BJ (cell line): Measurements from ENCODE around the gene PSMB3. TPM values are rescaled to one million over a fixed set of nuclear protein-coding genes. Genes with fewer than 3 reads are reported as not detected.

Experiments
- CTCF ChIA-PET: fragments of 350-600 bp; formaldehyde crosslinking; extraction: SDS; loops from one replicate; lab custom pipeline; 2021; ENCODE audit warnings: antibody characterized with exemption, inconsistent platforms; lab: Yijun Ruan, JAX
- POLR2A ChIA-PET: fragments of 300-600 bp; sonication (Branson Sonifier 250); formaldehyde crosslinking; extraction: SDS; loops from one replicate; lab custom pipeline; 2021; ENCODE audit warnings: antibody characterized with exemption; lab: Charles Lee
- DNase-seq: peaks from one replicate; pipeline ENCODE4 v3.0.0-alpha.2; 2011; ENCODE audit warnings: low read depth
- H3K27me3 ChIP-seq: 2 replicates; pipeline ENCODE4 v1.6.0; 2011; ENCODE audit warnings: low read length; ENCODE audit not compliant: control insufficient read depth, insufficient read depth
- H3K36me3 ChIP-seq: 2 replicates; pipeline ENCODE4 v1.5.1; 2011; ENCODE audit warnings: low read length; ENCODE audit not compliant: control insufficient read depth, insufficient read depth
- H3K4me3 ChIP-seq: 2 replicates; pipeline ENCODE4 v1.5.1; 2011; ENCODE audit warnings: low read depth, mild to moderate bottlenecking, control low read depth, low read length
- polyA plus RNA-seq: library from polyadenylated mRNA; depleted of rRNA; stranded (reverse); fragments of >200 nt; gene quantifications from 2 replicates; pipeline ENCODE4 v1.2.3, GENCODE V29; 2011
- TF ChIP-seq, protein P1 (sequence below): IDR thresholded peaks from 2 replicates; pipeline ENCODE4 v1.5.1; 2011; ENCODE audit warnings: low read depth, mild to moderate bottlenecking, control low read depth, inconsistent platforms, low read length, moderate library complexity; ENCODE audit not compliant: insufficient read depth

Gene PSMB3
- polyA plus RNA-seq, 1 experiment = 337 TPM

DNA sequence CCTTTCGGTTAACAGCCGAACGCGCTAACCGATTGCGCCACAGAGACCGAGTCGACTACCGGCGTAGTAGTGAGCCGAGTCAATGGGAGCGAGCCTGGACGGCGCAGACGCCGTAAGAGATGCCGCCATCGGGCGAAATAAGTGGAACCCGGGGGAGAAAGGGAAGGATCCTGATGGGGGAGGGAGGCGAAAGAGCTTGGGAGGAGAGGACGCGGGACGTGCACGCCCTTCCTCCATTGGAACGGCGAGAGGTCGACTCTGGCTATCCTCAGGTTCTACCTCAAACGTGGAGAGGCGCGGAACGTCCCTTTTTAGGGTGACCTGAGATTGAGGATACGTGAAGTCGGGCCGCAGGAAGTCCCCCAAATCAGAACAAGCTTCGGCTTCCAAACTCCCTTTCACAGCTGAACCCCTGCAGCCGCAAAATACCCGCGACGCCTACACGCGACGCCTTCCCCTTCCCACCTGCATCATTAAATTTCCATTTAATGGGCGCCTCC, 683 bp upstream of the PSMB3 start:
- H3K4me3 ChIP-seq = peak overlapping the region; percentile 90
- peaks cover 4% of the 10 kb centered on the region for H3K36me3 ChIP-seq
- no peaks in the 10 kb centered on the region for H3K27me3 ChIP-seq
- DNase-seq = peak; percentile 31
- TF ChIP-seq, protein P1, sequence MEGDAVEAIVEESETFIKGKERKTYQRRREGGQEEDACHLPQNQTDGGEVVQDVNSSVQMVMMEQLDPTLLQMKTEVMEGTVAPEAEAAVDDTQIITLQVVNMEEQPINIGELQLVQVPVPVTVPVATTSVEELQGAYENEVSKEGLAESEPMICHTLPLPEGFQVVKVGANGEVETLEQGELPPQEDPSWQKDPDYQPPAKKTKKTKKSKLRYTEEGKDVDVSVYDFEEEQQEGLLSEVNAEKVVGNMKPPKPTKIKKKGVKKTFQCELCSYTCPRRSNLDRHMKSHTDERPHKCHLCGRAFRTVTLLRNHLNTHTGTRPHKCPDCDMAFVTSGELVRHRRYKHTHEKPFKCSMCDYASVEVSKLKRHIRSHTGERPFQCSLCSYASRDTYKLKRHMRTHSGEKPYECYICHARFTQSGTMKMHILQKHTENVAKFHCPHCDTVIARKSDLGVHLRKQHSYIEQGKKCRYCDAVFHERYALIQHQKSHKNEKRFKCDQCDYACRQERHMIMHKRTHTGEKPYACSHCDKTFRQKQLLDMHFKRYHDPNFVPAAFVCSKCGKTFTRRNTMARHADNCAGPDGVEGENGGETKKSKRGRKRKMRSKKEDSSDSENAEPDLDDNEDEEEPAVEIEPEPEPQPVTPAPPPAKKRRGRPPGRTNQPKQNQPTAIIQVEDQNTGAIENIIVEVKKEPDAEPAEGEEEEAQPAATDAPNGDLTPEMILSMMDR = no peak
- ChIA-PET POLR2A (no interaction called here), CTCF (interaction anchor here (0.6 to 2.6 kb wide), 5 partner anchors 10 to 75 kb away, joined by 3 to 8 read pairs (median 4); partner anchors contain the start of gene CISD3)

DNA sequence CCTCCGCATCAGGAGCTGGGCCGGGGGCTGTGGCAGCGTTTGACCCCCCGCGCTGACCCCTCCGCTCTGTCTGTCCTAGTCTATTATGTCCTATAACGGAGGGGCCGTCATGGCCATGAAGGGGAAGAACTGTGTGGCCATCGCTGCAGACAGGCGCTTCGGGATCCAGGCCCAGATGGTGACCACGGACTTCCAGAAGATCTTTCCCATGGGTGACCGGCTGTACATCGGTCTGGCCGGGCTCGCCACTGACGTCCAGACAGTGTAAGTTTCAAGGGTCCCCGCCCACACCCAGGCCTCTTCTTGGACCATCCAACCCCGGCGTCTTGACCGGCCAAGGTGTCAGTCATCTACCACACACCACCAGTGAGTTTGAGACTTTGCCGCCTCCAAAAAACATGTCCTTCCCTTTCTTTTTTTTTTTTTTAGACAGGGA, 548 bp downstream of the PSMB3 start:
- DNase-seq = no peak
- H3K4me3 ChIP-seq = peak overlapping the region; percentile 90
- ChIA-PET POLR2A (interaction anchor here (0.6 kb wide), 1 partner anchor 34 kb away, joined by 9 read pairs; no protein-coding TSS in a partner anchor), CTCF (interaction anchor here (2.6 kb wide), 1 partner anchor 23 kb away, joined by 8 read pairs; the partner anchor contains the start of gene CISD3)
- peaks cover 4% of the 10 kb centered on the region for H3K36me3 ChIP-seq
- H3K27me3 ChIP-seq = no peaks in the 10 kb centered on the region
- TF ChIP-seq, protein P1 = no peak

DNA sequence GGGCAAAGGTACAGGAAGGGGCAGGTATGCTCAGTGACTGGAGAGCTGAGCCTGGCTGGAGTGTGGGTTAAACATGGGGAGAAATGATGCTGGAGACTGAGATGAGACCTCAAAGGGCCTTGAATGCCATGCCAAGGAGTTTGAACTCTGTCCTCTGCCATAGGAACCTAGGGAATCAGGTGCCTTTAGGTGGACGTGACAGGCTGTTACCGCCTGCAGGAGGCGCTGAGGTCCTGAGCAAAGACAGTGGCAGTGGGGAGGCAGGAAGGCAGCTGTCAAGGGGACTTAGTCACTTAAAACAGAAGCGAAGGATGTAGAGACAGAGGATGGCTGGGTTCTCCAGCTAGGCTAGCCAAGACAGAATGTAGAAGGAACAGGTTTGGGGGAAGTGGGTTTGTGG, 9.1 kb downstream of the PSMB3 start:
- Histone ChIP-seq H3K36me3 (peaks cover 26% of the 10 kb centered on the region), H3K4me3 (no peak overlapping the region), H3K27me3 (no peaks in the 10 kb centered on the region)
- DNase-seq = no peak
- TF ChIP-seq, protein P1 = peak; percentile 42; the same call in 1 of the 2 replicates
- CTCF ChIA-PET = interaction anchor here (1.4 to 1.7 kb wide), 3 partner anchors 10 to 35 kb away, joined by 3 to 4 read pairs (median 4); no protein-coding TSS in a partner anchor
- POLR2A ChIA-PET = interaction anchor here (0.7 kb wide), 1 partner anchor 141 kb away, joined by 4 read pairs; no protein-coding TSS in a partner anchor

DNA sequence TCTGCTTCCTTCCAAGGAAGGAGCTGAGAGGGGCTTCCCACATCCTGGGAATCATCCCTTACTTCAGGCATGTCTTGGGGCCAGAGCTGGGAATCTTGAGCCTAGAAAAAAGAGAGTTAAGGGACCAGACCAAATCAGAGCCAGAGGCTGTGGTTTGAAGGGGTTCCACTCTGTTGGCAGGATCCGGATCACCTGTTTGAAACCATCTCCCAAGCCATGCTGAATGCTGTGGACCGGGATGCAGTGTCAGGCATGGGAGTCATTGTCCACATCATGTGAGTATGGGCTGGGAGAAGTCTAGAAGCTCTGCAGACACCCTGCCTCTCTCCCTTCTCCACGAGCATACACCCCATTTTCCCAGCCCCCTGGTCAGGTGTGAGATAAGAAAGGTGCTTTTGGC, 9.7 kb downstream of the PSMB3 start:
- TF ChIP-seq, protein P1 = no peak
- peaks cover 26% of the 10 kb centered on the region for H3K36me3 ChIP-seq
- DNase-seq = no peak
- no peaks in the 10 kb centered on the region for H3K27me3 ChIP-seq
- no peak overlapping the region for H3K4me3 ChIP-seq
- POLR2A ChIA-PET = interaction anchor here (0.7 kb wide), 1 partner anchor 141 kb away, joined by 4 read pairs; no protein-coding TSS in a partner anchor
- CTCF ChIA-PET = interaction anchor here (1.4 kb wide), 1 partner anchor 10 kb away, joined by 4 read pairs; no protein-coding TSS in a partner anchor

DNA sequence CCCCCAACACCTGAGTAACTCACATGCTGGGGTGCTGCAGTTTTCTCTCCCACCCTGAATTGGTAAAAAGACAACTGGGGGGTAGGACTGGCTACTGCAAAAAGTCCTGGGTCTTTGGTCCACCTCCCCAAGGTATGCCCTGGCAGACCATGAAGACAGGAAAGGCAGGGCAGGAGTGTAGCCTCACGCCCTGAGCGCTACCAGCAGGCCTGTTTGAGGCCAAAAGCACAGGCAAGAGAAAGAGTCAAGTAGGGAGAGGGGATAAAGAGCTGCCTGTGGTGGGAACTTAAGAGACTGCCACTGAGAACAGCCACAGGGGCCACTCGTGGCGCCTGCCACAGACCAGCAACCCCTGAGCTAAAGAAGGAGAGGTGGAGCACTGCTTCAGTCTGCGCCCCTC, 13.8 kb downstream of the PSMB3 start:
- H3K4me3 ChIP-seq = no peak overlapping the region
- no peaks in the 10 kb centered on the region for H3K27me3 ChIP-seq
- no peak for DNase-seq
- TF ChIP-seq, protein P1 = no peak
- CTCF ChIA-PET = no interaction called here
- H3K36me3 ChIP-seq = peaks cover 29% of the 10 kb centered on the region
- POLR2A ChIA-PET = no interaction called here
